SJSA1 (cell line): Measurements from ENCODE around the gene DNLZ. TPM values are rescaled to one million over a fixed set of nuclear protein-coding genes. Genes with fewer than 3 reads are reported as not detected.

Experiments
- DNase-seq, 2 experiments: peaks; one replicate each; pipeline ENCODE4 v3.0.0-alpha.2; 2015 to 2020; ENCODE audit warnings: low spot score in 2 of 2, low read depth in 1 of 2
- H3K27ac ChIP-seq: fragments of 250-450 bp; sonication (Bioruptor Pico); 2 replicates; pipeline ENCODE4 v1.5.1; 2020; ENCODE audit warnings: mild to moderate bottlenecking, moderate library complexity
- H3K27me3 ChIP-seq: fragments of 250-450 bp; sonication (Bioruptor Pico); replicated peaks from 2 replicates; pipeline ENCODE4 v1.5.1; 2020; ENCODE audit warnings: mild to moderate bottlenecking, moderate library complexity
- H3K36me3 ChIP-seq: fragments of 250-450 bp; sonication (Bioruptor Pico); 2 replicates; pipeline ENCODE4 v1.5.1; 2020; ENCODE audit warnings: mild to moderate bottlenecking
- H3K4me1 ChIP-seq: fragments of 250-450 bp; sonication (Bioruptor Pico); replicated peaks from 2 replicates; pipeline ENCODE4 v1.6.1; 2021; ENCODE audit warnings: mild to moderate bottlenecking
- H3K4me3 ChIP-seq: fragments of 250-450 bp; sonication (Bioruptor Pico); 2 replicates; pipeline ENCODE4 v1.5.1; 2020; ENCODE audit warnings: mild to moderate bottlenecking
- H3K9me3 ChIP-seq: fragments of 250-450 bp; sonication (Bioruptor Pico); replicated peaks from 2 replicates; pipeline ENCODE4 v1.5.1; 2020; ENCODE audit warnings: mild to moderate bottlenecking
- total RNA-seq: library from RNA; depleted of rRNA; stranded (reverse); fragments of >200 nt; shearing (Covaris generic); gene quantifications from 2 replicates; pipeline ENCODE4 v1.2.3, GENCODE V29; 2014; rRNA removed

Gene DNLZ
- total RNA-seq, 1 experiment from 2014 or later, result 43.0 TPM

DNA sequence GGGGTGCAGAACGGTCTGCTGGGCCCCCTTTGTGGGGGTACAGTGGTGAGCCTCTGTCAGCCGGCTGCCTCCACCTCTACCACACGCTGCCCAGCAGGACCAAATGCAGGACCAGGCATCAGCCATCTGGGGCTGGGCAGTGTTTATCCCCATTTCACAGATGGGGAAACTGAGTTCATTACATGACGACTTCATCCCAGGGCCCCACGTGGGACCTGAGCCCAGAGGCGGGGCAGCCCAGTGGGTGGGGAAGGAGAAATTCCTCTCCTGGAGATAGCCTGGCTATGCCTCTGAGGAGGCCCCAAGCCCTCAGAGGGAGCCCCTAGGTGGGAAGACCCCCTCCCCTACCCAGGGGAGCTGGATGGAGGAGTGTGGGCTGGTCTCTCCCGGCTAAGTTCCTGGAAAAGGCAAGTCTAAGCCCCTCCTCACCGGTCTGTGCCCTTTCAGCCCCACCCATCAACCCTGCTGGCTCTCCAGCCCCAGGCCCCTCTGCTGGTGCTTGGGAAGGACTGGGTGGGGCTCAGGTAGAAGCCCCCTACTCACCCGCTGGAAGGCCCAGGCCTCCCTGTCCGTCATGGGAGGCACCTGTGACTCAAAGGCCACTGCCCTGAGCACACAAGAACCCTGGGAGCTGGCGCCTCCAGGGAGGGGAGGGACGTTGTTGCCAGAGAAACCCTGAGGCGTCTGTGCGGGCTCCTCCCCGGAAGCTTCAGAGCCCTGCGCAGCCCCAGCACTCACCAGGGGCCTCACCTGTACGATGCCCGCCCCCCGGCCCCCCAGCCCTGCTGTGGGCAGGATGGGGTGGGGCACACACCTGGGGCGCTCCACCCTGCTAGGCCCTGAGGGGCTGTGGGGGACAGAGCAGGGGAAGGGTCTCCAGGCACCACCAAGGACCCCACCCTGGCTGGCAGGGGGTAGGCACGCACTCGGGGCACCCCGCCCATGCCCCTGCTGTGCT, 52.2 kb downstream of the DNLZ start:
- Histone ChIP-seq H3K36me3 (no peaks in the 10 kb centered on the region), H3K4me3 (no peak overlapping the region), H3K4me1 (no peaks in the 10 kb centered on the region), H3K27ac (no peak overlapping the region), H3K27me3 (no peaks in the 10 kb centered on the region; the same call in 1 of the 2 replicates), H3K9me3 (peaks cover 13% of the 10 kb centered on the region; the same call in 1 of the 2 replicates)
- no peak for DNase-seq

DNA sequence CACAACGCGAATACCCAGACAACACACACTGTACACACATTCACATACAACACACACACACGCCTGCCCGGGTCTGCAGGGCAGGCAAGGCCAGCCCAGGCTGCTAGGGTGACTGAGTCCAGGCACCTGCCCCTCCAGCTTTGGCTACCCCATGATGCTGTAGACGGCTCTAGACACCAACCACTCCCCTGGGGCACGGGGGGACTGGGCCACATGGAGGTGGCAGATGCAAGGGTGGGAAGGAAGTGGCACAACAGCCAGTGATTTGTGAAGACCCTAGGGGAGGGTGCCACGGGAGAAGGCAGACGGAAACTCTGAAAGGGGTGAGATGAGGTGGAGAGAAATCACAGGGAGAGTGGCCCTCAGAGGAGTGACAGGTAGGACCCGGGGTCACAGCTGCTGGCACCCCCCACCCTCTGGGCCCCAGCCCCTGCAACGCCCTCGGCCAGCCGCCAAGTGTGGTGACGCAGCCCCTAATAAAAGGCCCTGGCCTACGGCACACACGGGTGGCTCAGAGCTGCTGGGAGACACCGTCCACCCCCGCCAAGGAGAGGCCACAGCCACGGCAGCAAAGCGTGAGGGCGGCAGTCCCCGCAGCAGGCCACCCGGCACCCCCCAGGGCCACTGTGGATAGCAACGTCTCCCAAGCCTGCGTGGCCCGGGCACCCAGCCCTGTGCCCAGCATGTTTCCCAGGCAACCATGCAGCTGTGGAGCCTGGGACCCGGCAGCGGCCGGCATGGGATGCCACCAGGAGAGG, 53.1 kb downstream of the DNLZ start:
- H3K36me3 ChIP-seq, result no peaks in the 10 kb centered on the region
- no peak for DNase-seq
- no peaks in the 10 kb centered on the region; the same call in 1 of the 2 replicates for H3K27me3 ChIP-seq
- H3K27ac ChIP-seq, result no peak overlapping the region
- H3K4me3 ChIP-seq, result no peak overlapping the region
- no peaks in the 10 kb centered on the region for H3K4me1 ChIP-seq
- H3K9me3 ChIP-seq, result peaks cover 11% of the 10 kb centered on the region; the same call in 1 of the 2 replicates

DNA sequence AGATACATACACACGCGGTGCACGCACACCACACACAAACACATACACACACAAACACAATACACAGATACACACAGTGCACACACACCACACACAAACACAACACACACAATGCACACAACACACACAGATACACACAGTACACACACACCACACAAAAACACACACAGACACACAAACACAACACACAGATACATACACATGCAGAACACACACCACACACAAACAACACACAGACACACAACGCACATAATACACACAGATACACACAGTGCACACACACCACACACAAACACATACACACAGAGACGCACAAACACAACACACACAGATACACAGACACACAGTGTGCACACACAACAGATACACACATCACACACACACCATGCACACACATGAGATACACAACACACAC, 53.7 kb downstream of the DNLZ start:
- no peak for DNase-seq
- H3K27me3 ChIP-seq, result no peaks in the 10 kb centered on the region; the same call in 1 of the 2 replicates
- peaks cover 4% of the 10 kb centered on the region; the same call in 1 of the 2 replicates for H3K9me3 ChIP-seq
- H3K4me3 ChIP-seq, result no peak overlapping the region
- no peaks in the 10 kb centered on the region for H3K36me3 ChIP-seq
- no peaks in the 10 kb centered on the region for H3K4me1 ChIP-seq
- H3K27ac ChIP-seq, result no peak overlapping the region

Other genes starting within 250 kb of the DNLZ start
- gene TMEM250, start 244.9 kb downstream of the DNLZ start, total RNA-seq, result 25.8 and 27.8 TPM in 2 replicates
- gene LHX3, start 158.6 kb downstream of the DNLZ start, total RNA-seq, result not detected in 2 replicates
- 19.3 and 22.0 TPM in 2 replicates for gene QSOX2, start 117.9 kb downstream of the DNLZ start, total RNA-seq
- gene CCDC187, start 59.6 kb downstream of the DNLZ start, total RNA-seq, result not detected in 2 replicates
- 63.0 and 90.4 TPM in 2 replicates for gene GPSM1, start 36.2 kb downstream of the DNLZ start, total RNA-seq
- gene CARD9, start 9.9 kb upstream of the DNLZ start, total RNA-seq, result 0.16 and 0.32 TPM in 2 replicates
- gene SNAPC4, start 36.4 kb upstream of the DNLZ start, total RNA-seq, result 3.7 and 6.3 TPM in 2 replicates
- gene ENTR1, start 46.9 kb upstream of the DNLZ start, total RNA-seq, result 25.3 and 34.8 TPM in 2 replicates
- 47.9 and 58.4 TPM in 2 replicates for gene PMPCA, start 46.9 kb upstream of the DNLZ start, total RNA-seq
- gene INPP5E, start 76.1 kb upstream of the DNLZ start, total RNA-seq, result 10.0 and 11.7 TPM in 2 replicates
- 14.9 and 15.4 TPM in 2 replicates for gene SEC16A, start 119.3 kb upstream of the DNLZ start, total RNA-seq
- 6.0 and 8.0 TPM in 2 replicates for gene NOTCH1, start 182.3 kb upstream of the DNLZ start, total RNA-seq